ENCODE results near the gene KLHL24.
"Not testable (repeated sequence)": the region's sequence is repeated elsewhere in the genome, so short reads cannot be mapped to it uniquely, and the experiment has no call there.

The KLHL24 gene

GRCh38 chr3:183664913-183665381 lies 29.5 kb downstream of the KLHL24 start:
- H3K4me3 ChIP-seq (ENCODE audit: control insufficient read depth, low read depth, low read length): no peak overlapping the region
- no peak for DNase-seq (ENCODE audit: low read depth)
- no peak for TF ChIP-seq CTCF (IDR thresholded peaks at IDR 0.05; ENCODE audit: control insufficient read depth, insufficient read depth, low read depth, low read length, missing control alignments)

- H3K4me3 ChIP-seq (ENCODE audit: control insufficient read depth, low read depth, low read length): no peak overlapping the region
- no peak for DNase-seq (ENCODE audit: low read depth)
- no peak for TF ChIP-seq CTCF (IDR thresholded peaks at IDR 0.05; ENCODE audit: control insufficient read depth, insufficient read depth, low read depth, low read length, missing control alignments)
These were observed 44.6 kb downstream of the KLHL24 start for GRCh38 chr3:183680061-183680460.

- no peak overlapping the region for H3K4me3 ChIP-seq (ENCODE audit: control insufficient read depth, low read depth, low read length)
- no peak for DNase-seq (ENCODE audit: low read depth)
- TF ChIP-seq CTCF (IDR thresholded peaks at IDR 0.05; ENCODE audit: control insufficient read depth, insufficient read depth, low read depth, low read length, missing control alignments): no peak
These were observed 52.3 kb downstream of the KLHL24 start for GRCh38 chr3:183687705-183688104.

GRCh38 chr3:183688874-183689273 lies 53.5 kb downstream of the KLHL24 start:
- DNase-seq (ENCODE audit: low read depth): no peak
- TF ChIP-seq CTCF (IDR thresholded peaks at IDR 0.05; ENCODE audit: control insufficient read depth, insufficient read depth, low read depth, low read length, missing control alignments): no peak
- H3K4me3 ChIP-seq (ENCODE audit: control insufficient read depth, low read depth, low read length): no peak overlapping the region

- not testable (repeated sequence) for H3K4me3 ChIP-seq (ENCODE audit: control insufficient read depth, low read depth, low read length); DNase-seq (ENCODE audit: low read depth)
These were observed 54.2 kb downstream of the KLHL24 start for GRCh38 chr3:183689621-183690020.

- H3K4me3 ChIP-seq (ENCODE audit: control insufficient read depth, low read depth, low read length): no peak overlapping the region
- no peak for TF ChIP-seq CTCF (IDR thresholded peaks at IDR 0.05; ENCODE audit: control insufficient read depth, insufficient read depth, low read depth, low read length, missing control alignments)
- DNase-seq (ENCODE audit: low read depth): no peak
These were observed 55.1 kb downstream of the KLHL24 start for GRCh38 chr3:183690402-183690995.

GRCh38 chr3:183692436-183692835 lies 57.0 kb downstream of the KLHL24 start:
- no peak overlapping the region for H3K4me3 ChIP-seq (ENCODE audit: control insufficient read depth, low read depth, low read length)
- DNase-seq (ENCODE audit: low read depth): no peak
- TF ChIP-seq CTCF (IDR thresholded peaks at IDR 0.05; ENCODE audit: control insufficient read depth, insufficient read depth, low read depth, low read length, missing control alignments): no peak

Measured in AG09309 (cell line).